HCT116 (cell line): ENCODE measurements around the gene REPS2. TPM values are rescaled to one million over a fixed set of nuclear protein-coding genes. Genes with fewer than 3 reads are reported as not detected.

Source experiments
- ATAC-seq: fragments of 200-7000 bp; cut with Tn5 transposase; 2 replicates; pipeline ENCODE4 v1.9.1; 2020; ENCODE audit warnings: mild to moderate bottlenecking, moderate library complexity
- BruUV-seq: library from RNA; stranded (reverse); fragments of 400-500 nt; replicated peaks from 2 replicates; lab custom pipeline; 2021; lab: Mats Ljungman, UMichigan
- CTCF ChIA-PET: fragments of 300-600 bp; sonication (Branson Sonifier 250); formaldehyde crosslinking; loops from one replicate; lab custom pipeline; 2021; ENCODE audit warnings: antibody characterized with exemption; lab: Charles Lee
- POLR2A ChIA-PET: fragments of 300-600, 350-600 bp; sonication (Branson Sonifier 250); formaldehyde crosslinking; loops from one replicate; lab custom pipeline; 2021; ENCODE audit warnings: antibody characterized with exemption; lab: Charles Lee
- RAD21 ChIA-PET, 2 experiments: fragments of 300-600 bp; sonication (Branson Sonifier 250); formaldehyde crosslinking; loops; one replicate each; lab custom pipeline; 2023; ENCODE audit warnings: low total read pairs in 2 of 2; ENCODE audit not compliant: uncharacterized antibody in 2 of 2, unreplicated experiment in 2 of 2, low non-redundant PET in 1 of 2; lab: Charles Lee
- DNase-seq: peaks from one replicate; pipeline ENCODE4 v3.0.0-alpha.2; 2010; ENCODE audit warnings: low read depth, low spot score
- H2AFZ ChIP-seq: fragments of 200-600 bp; shearing (Covaris generic), sonication (generic); 2 replicates; pipeline ENCODE4 v1.6.1; 2017; ENCODE audit warnings: low read depth, mixed run types, mixed read lengths, antibody characterized with exemption, low read length; ENCODE audit not compliant: poor library complexity, severe bottlenecking
- H3K27ac ChIP-seq: 2 replicates; pipeline ENCODE4 v1.5.1; 2012; ENCODE audit warnings: low read depth, low read length
- H3K27me3 ChIP-seq: fragments of 200-600 bp; sonication (generic); 2 replicates; pipeline ENCODE4 v1.6.1; 2016; ENCODE audit warnings: mixed run types, low read length, mixed read lengths; ENCODE audit not compliant: insufficient read depth
- H3K36me3 ChIP-seq, 2 experiments: fragments of 200-500 bp in 1 of 2; fragments of 200-600 bp in 1 of 2; sonication (Bioruptor generic) in 1 of 2; sonication (generic) in 1 of 2; 2 replicates each; pipeline versions ENCODE4 v1.5.1 to v1.6.1; 2014 to 2016; ENCODE audit warnings: low read length in 2 of 2, inconsistent platforms in 1 of 2, mixed read lengths in 1 of 2, mixed run types in 1 of 2; ENCODE audit not compliant: insufficient read depth in 2 of 2, control insufficient read depth in 1 of 2
- H3K4me1 ChIP-seq, 2 experiments: fragments of 200-600 bp in 1 of 2; sonication (generic) in 1 of 2; 2 replicates each; pipeline versions ENCODE4 v1.5.1 to v1.6.1; 2012 to 2017; ENCODE audit warnings: low read length in 2 of 2, inconsistent platforms in 1 of 2, mild to moderate bottlenecking in 1 of 2, mixed read lengths in 1 of 2, mixed run types in 1 of 2, moderate library complexity in 1 of 2; ENCODE audit not compliant: insufficient read depth in 2 of 2, control insufficient read depth in 1 of 2
- H3K4me2 ChIP-seq: fragments of 200-600 bp; sonication (generic); 2 replicates; pipeline ENCODE4 v1.6.1; 2017; ENCODE audit warnings: mixed run types, low read length, mixed read lengths
- H3K4me3 ChIP-seq, 2 experiments: fragments of 200-600 bp in 1 of 2; sonication (generic) in 1 of 2; replicated peaks in 1 of 2; 2 replicates each; pipeline ENCODE4 v1.5.1; 2011 to 2016; ENCODE audit warnings: low read length in 2 of 2, control low read depth in 1 of 2, low read depth in 1 of 2, mild to moderate bottlenecking in 1 of 2, mixed read lengths in 1 of 2, mixed run types in 1 of 2
- H3K79me2 ChIP-seq: fragments of 200-600 bp; sonication (generic); 2 replicates; pipeline ENCODE4 v1.6.1; 2017; ENCODE audit warnings: mild to moderate bottlenecking, mixed run types, low read length, moderate library complexity, mixed read lengths; ENCODE audit not compliant: insufficient read depth
- H3K9ac ChIP-seq: fragments of 200-600 bp; sonication (generic); 2 replicates; pipeline ENCODE4 v1.6.1; 2016; ENCODE audit warnings: low read length, mixed read lengths
- H3K9me2 ChIP-seq: fragments of 200-600 bp; sonication (generic), shearing (Covaris generic); 2 replicates; pipeline ENCODE4 v1.6.1; 2017; ENCODE audit warnings: mixed run types, mild to moderate bottlenecking, moderate library complexity; ENCODE audit not compliant: insufficient read depth
- H3K9me3 ChIP-seq, 2 experiments: fragments of 200-500 bp in 1 of 2; fragments of 200-600 bp in 1 of 2; sonication (Bioruptor generic) in 1 of 2; sonication (generic) in 1 of 2; 2 replicates each; pipeline ENCODE4 v1.6.1; 2014 to 2017; ENCODE audit warnings: low read length in 2 of 2, mixed read lengths in 2 of 2, inconsistent platforms in 1 of 2, low read depth in 1 of 2, mild to moderate bottlenecking in 1 of 2, mixed run types in 1 of 2, moderate library complexity in 1 of 2; ENCODE audit not compliant: control insufficient read depth in 1 of 2, insufficient read depth in 1 of 2
- H4K20me1 ChIP-seq: fragments of 200-600 bp; sonication (generic), shearing (Covaris generic); 2 replicates; pipeline ENCODE4 v1.6.1; 2017; ENCODE audit warnings: mixed run types, mild to moderate bottlenecking, moderate library complexity; ENCODE audit not compliant: insufficient read depth
- CBX3 ChIP-seq: IDR thresholded peaks from 2 replicates; pipeline ENCODE4 v1.6.1; 2012; ENCODE audit warnings: low read depth
- CEBPB ChIP-seq: IDR thresholded peaks from 2 replicates; pipeline ENCODE4 v1.6.1; 2012; ENCODE audit warnings: low read depth
- CTCF ChIP-seq, 3 experiments: fragments of 200-600 bp in 1 of 3; sonication (generic) in 1 of 3; IDR thresholded peaks in 2 of 3; conservative IDR thresholded peaks in 1 of 3; 2 replicates each; pipeline ENCODE4 v1.5.1; 2012 to 2017; ENCODE audit warnings: low read depth in 2 of 3, low read length in 2 of 3, antibody characterized with exemption in 1 of 3, borderline replicate concordance in 1 of 3, control low read depth in 1 of 3, mild to moderate bottlenecking in 1 of 3, mixed read lengths in 1 of 3, mixed run types in 1 of 3, moderate library complexity in 1 of 3; ENCODE audit not compliant: insufficient read depth in 1 of 3
- ELF1 ChIP-seq: IDR thresholded peaks from 2 replicates; pipeline ENCODE4 v1.6.1; 2012; ENCODE audit warnings: low read depth, borderline replicate concordance
- EZH2 ChIP-seq: fragments of 200-600 bp; sonication (generic); IDR thresholded peaks from 2 replicates; pipeline ENCODE4 v1.6.1; 2017; ENCODE audit warnings: antibody characterized with exemption, mixed run types
- FOSL1 ChIP-seq: IDR thresholded peaks from 2 replicates; pipeline ENCODE4 v1.6.1; 2012; ENCODE audit warnings: low read depth
- POLR2A ChIP-seq: IDR thresholded peaks from 2 replicates; pipeline ENCODE4 v1.7.0; 2011; ENCODE audit warnings: borderline replicate concordance; ENCODE audit not compliant: insufficient read depth, insufficient read length; ENCODE audit errors: extremely low read depth
- RAD21 ChIP-seq: IDR thresholded peaks from 2 replicates; pipeline ENCODE4 v1.6.1; 2012; ENCODE audit warnings: low read depth, mild to moderate bottlenecking
- SP1 ChIP-seq: IDR thresholded peaks from 2 replicates; pipeline ENCODE4 v1.6.1; 2012; ENCODE audit warnings: low read depth
- SRF ChIP-seq: IDR thresholded peaks from 2 replicates; pipeline ENCODE4 v1.6.1; 2012; ENCODE audit warnings: low read depth
- TCF7L2 ChIP-seq: IDR thresholded peaks from 2 replicates; pipeline ENCODE4 v1.7.0; 2011; ENCODE audit warnings: borderline replicate concordance, inconsistent platforms; ENCODE audit not compliant: insufficient read depth, insufficient read length; ENCODE audit errors: extremely low read depth
- YY1 ChIP-seq: IDR thresholded peaks from 2 replicates; pipeline ENCODE4 v1.6.1; 2011; ENCODE audit warnings: low read length, low read depth, moderate library complexity, mild to moderate bottlenecking; ENCODE audit not compliant: insufficient replicate concordance; ENCODE audit errors: extremely low read depth
- ZNF274 ChIP-seq: fragments of 200-500 bp; sonication (Bioruptor generic); IDR thresholded peaks from 2 replicates; pipeline ENCODE4 v1.6.1; 2014; ENCODE audit warnings: mild to moderate bottlenecking, low read depth, low read length, inconsistent platforms
- intact Hi-C: fragments of 100-400 bp; cut with micrococcal nuclease; formaldehyde crosslinking; loops from 2 replicates; pipeline ENCODE4 v1.10.0; 2022
- total RNA-seq: library from RNA; stranded (reverse); gene quantifications from one replicate; pipeline ENCODE4 v1.2.1, GENCODE V29; 2021; ENCODE audit not compliant: unreplicated experiment
- TF ChIP-seq, protein P1 (sequence below): IDR thresholded peaks from 2 replicates; pipeline ENCODE4 v1.6.1; 2012
- TF ChIP-seq, protein P2 (sequence below): IDR thresholded peaks from 2 replicates; pipeline ENCODE4 v1.6.1; 2012
- TF ChIP-seq, protein P3 (sequence below): IDR thresholded peaks from 2 replicates; pipeline ENCODE4 v1.6.1; 2012; ENCODE audit warnings: low read depth

REPS2 gene
- total RNA-seq, 1 experiment from 2014 or later: 4.5 TPM

GRCh38 chrX:16989750-16990149, 43.3 kb downstream of the REPS2 start:
- Histone ChIP-seq H3K9ac (no peak overlapping the region), H3K4me3 (no peak overlapping the region), H3K79me2 (no peaks in the 10 kb centered on the region), H3K36me3 (no peaks in the 10 kb centered on the region), H2AFZ (no peak overlapping the region), H3K27me3 (no peaks in the 10 kb centered on the region), H4K20me1 (no peaks in the 10 kb centered on the region), H3K9me3 (no peaks in the 10 kb centered on the region), H3K9me2 (no peaks in the 10 kb centered on the region), H3K4me1 (no peaks in the 10 kb centered on the region), H3K4me2 (no peak overlapping the region)
- ChIA-PET CTCF (no interaction called here), RAD21 (no interaction called here)
- no peak for ATAC-seq
- intact Hi-C loops: no loop called here
- TF ChIP-seq, protein P1, sequence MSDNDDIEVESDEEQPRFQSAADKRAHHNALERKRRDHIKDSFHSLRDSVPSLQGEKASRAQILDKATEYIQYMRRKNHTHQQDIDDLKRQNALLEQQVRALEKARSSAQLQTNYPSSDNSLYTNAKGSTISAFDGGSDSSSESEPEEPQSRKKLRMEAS: no peak
- TF ChIP-seq CBX3: no peak
- no peak for TF ChIP-seq ZNF274
- TF ChIP-seq EZH2: no peak
- TF ChIP-seq CTCF (IDR thresholded peaks at IDR 0.05 in 2 of 3, conservative IDR thresholded peaks at IDR 0.05 in 1 of 3; ENCODE audit: borderline replicate concordance in 1 of 3, insufficient read depth in 1 of 3, low read depth in 2 of 3, low read length in 2 of 3): no peak
- no peak for TF ChIP-seq YY1
- TF ChIP-seq RAD21: no peak
- TF ChIP-seq SRF: no peak
- TF ChIP-seq, protein P2, sequence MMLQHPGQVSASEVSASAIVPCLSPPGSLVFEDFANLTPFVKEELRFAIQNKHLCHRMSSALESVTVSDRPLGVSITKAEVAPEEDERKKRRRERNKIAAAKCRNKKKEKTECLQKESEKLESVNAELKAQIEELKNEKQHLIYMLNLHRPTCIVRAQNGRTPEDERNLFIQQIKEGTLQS: no peak
- no peak for TF ChIP-seq SP1
- TF ChIP-seq, protein P3, sequence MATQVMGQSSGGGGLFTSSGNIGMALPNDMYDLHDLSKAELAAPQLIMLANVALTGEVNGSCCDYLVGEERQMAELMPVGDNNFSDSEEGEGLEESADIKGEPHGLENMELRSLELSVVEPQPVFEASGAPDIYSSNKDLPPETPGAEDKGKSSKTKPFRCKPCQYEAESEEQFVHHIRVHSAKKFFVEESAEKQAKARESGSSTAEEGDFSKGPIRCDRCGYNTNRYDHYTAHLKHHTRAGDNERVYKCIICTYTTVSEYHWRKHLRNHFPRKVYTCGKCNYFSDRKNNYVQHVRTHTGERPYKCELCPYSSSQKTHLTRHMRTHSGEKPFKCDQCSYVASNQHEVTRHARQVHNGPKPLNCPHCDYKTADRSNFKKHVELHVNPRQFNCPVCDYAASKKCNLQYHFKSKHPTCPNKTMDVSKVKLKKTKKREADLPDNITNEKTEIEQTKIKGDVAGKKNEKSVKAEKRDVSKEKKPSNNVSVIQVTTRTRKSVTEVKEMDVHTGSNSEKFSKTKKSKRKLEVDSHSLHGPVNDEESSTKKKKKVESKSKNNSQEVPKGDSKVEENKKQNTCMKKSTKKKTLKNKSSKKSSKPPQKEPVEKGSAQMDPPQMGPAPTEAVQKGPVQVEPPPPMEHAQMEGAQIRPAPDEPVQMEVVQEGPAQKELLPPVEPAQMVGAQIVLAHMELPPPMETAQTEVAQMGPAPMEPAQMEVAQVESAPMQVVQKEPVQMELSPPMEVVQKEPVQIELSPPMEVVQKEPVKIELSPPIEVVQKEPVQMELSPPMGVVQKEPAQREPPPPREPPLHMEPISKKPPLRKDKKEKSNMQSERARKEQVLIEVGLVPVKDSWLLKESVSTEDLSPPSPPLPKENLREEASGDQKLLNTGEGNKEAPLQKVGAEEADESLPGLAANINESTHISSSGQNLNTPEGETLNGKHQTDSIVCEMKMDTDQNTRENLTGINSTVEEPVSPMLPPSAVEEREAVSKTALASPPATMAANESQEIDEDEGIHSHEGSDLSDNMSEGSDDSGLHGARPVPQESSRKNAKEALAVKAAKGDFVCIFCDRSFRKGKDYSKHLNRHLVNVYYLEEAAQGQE: no peak
- no peak for TF ChIP-seq ELF1
- no peak for TF ChIP-seq CEBPB
- no peak for TF ChIP-seq FOSL1
- no peak for TF ChIP-seq TCF7L2
- no peak for TF ChIP-seq POLR2A
- TF ChIP-seq, all 23 proteins: peak for 0
- BruUV-seq: no TSS peak
- DNase-seq: no peak
- H3K27ac ChIP-seq: no peak overlapping the region
- POLR2A ChIA-PET: no interaction called here
